Measurements from ENCODE around the gene SMG7. TPM values are rescaled to one million over a fixed set of nuclear protein-coding genes. Genes with fewer than 3 reads are reported as not detected.

SMG7 gene
- total and polyA plus RNA-seq, 10 of the 15 experiments (the other 5 are each of a cell fraction or from before 2014, with no cell fraction given), result 9.5 to 65.4 (median 42.7) TPM

DNA sequence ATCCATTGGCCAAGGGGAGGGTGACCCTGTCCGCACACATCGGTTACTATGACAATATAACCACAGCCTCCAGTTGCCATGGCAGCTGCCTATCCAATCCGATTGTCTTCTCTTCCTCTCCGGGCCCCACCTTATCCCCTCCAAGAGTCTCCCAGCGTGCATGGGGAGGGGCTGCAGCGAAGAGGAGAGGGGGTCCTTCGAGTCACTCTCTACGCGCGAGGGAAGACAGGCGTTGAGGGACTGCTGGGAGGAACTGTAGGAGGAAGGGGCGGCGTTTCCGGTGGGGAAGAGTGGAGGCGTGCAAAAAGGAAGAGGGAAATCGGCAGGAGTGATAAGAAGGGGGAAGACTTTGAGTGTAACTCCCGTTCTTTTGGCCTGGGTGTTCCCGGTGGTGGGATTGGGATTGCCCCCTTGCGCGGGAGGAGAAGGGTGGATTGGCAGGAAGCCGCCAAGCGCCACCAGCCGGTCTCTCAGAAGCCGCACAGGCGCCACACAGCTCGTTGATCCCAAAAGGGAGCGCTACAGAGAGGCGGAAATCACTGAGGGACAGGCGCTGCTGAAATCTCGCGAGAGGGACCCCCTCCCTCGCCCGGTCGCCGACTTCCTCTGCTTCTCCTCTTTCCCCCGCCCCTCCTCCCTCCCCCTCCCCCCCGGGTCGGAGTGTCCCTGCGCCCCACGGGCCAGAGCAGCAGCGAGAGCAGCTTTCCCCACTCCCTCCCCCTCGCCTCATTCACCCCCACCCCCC lies 384 bp upstream of the SMG7 start (continued):
- TF ChIP-seq SUZ12 (IDR thresholded peaks at IDR 0.05; ENCODE audit: unreplicated experiment) (no peak), NR2F1 (conservative IDR thresholded peaks at IDR 0.05) (peak; percentile 44; the same call in 1 of the 2 replicates), SP1 (IDR thresholded peaks at IDR 0.05; ENCODE audit: low read depth, low read length) (peak; percentile 79), TCF12 (IDR thresholded peaks at IDR 0.05; ENCODE audit: low read depth, low read length) (no peak; the same call in 1 of the 2 replicates), SMARCA5 (IDR thresholded peaks at IDR 0.05) (no peak), MTA3 (IDR thresholded peaks at IDR 0.05; ENCODE audit: borderline replicate concordance, low read length) (no peak; the same call in 1 of the 2 replicates), ZNF24 (IDR thresholded peaks at IDR 0.05) (no peak), ZNF217 (IDR thresholded peaks at IDR 0.05) (no peak), SMC3 (IDR thresholded peaks at IDR 0.05; ENCODE audit: borderline replicate concordance, low read length) (0 out of 2 replicates have a peak, but pooled peaks have one; percentile 7), NFXL1 (IDR thresholded peaks at IDR 0.05; ENCODE audit: borderline replicate concordance) (no peak)
- TF ChIP-seq, protein P1, sequence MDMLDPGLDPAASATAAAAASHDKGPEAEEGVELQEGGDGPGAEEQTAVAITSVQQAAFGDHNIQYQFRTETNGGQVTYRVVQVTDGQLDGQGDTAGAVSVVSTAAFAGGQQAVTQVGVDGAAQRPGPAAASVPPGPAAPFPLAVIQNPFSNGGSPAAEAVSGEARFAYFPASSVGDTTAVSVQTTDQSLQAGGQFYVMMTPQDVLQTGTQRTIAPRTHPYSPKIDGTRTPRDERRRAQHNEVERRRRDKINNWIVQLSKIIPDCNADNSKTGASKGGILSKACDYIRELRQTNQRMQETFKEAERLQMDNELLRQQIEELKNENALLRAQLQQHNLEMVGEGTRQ (IDR thresholded peaks at IDR 0.05; ENCODE audit: borderline replicate concordance, low read depth, low read length), result no peak
- TF ChIP-seq, protein P2, sequence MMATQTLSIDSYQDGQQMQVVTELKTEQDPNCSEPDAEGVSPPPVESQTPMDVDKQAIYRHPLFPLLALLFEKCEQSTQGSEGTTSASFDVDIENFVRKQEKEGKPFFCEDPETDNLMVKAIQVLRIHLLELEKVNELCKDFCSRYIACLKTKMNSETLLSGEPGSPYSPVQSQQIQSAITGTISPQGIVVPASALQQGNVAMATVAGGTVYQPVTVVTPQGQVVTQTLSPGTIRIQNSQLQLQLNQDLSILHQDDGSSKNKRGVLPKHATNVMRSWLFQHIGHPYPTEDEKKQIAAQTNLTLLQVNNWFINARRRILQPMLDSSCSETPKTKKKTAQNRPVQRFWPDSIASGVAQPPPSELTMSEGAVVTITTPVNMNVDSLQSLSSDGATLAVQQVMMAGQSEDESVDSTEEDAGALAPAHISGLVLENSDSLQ (IDR thresholded peaks at IDR 0.05), result peak; percentile 87
- TF ChIP-seq, protein P3, sequence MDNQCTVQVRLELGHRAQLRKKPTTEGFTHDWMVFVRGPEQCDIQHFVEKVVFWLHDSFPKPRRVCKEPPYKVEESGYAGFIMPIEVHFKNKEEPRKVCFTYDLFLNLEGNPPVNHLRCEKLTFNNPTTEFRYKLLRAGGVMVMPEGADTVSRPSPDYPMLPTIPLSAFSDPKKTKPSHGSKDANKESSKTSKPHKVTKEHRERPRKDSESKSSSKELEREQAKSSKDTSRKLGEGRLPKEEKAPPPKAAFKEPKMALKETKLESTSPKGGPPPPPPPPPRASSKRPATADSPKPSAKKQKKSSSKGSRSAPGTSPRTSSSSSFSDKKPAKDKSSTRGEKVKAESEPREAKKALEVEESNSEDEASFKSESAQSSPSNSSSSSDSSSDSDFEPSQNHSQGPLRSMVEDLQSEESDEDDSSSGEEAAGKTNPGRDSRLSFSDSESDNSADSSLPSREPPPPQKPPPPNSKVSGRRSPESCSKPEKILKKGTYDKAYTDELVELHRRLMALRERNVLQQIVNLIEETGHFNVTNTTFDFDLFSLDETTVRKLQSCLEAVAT (IDR thresholded peaks at IDR 0.05), result peak; percentile 80
- TF ChIP-seq, protein P4, sequence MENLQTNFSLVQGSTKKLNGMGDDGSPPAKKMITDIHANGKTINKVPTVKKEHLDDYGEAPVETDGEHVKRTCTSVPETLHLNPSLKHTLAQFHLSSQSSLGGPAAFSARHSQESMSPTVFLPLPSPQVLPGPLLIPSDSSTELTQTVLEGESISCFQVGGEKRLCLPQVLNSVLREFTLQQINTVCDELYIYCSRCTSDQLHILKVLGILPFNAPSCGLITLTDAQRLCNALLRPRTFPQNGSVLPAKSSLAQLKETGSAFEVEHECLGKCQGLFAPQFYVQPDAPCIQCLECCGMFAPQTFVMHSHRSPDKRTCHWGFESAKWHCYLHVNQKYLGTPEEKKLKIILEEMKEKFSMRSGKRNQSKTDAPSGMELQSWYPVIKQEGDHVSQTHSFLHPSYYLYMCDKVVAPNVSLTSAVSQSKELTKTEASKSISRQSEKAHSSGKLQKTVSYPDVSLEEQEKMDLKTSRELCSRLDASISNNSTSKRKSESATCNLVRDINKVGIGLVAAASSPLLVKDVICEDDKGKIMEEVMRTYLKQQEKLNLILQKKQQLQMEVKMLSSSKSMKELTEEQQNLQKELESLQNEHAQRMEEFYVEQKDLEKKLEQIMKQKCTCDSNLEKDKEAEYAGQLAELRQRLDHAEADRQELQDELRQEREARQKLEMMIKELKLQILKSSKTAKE (IDR thresholded peaks at IDR 0.05; ENCODE audit: low read depth, poor library complexity, severe bottlenecking), result peak; percentile 74
- TF ChIP-seq, protein P5, sequence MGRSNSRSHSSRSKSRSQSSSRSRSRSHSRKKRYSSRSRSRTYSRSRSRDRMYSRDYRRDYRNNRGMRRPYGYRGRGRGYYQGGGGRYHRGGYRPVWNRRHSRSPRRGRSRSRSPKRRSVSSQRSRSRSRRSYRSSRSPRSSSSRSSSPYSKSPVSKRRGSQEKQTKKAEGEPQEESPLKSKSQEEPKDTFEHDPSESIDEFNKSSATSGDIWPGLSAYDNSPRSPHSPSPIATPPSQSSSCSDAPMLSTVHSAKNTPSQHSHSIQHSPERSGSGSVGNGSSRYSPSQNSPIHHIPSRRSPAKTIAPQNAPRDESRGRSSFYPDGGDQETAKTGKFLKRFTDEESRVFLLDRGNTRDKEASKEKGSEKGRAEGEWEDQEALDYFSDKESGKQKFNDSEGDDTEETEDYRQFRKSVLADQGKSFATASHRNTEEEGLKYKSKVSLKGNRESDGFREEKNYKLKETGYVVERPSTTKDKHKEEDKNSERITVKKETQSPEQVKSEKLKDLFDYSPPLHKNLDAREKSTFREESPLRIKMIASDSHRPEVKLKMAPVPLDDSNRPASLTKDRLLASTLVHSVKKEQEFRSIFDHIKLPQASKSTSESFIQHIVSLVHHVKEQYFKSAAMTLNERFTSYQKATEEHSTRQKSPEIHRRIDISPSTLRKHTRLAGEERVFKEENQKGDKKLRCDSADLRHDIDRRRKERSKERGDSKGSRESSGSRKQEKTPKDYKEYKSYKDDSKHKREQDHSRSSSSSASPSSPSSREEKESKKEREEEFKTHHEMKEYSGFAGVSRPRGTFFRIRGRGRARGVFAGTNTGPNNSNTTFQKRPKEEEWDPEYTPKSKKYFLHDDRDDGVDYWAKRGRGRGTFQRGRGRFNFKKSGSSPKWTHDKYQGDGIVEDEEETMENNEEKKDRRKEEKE (IDR thresholded peaks at IDR 0.05), result no peak
- TF ChIP-seq, protein P6, sequence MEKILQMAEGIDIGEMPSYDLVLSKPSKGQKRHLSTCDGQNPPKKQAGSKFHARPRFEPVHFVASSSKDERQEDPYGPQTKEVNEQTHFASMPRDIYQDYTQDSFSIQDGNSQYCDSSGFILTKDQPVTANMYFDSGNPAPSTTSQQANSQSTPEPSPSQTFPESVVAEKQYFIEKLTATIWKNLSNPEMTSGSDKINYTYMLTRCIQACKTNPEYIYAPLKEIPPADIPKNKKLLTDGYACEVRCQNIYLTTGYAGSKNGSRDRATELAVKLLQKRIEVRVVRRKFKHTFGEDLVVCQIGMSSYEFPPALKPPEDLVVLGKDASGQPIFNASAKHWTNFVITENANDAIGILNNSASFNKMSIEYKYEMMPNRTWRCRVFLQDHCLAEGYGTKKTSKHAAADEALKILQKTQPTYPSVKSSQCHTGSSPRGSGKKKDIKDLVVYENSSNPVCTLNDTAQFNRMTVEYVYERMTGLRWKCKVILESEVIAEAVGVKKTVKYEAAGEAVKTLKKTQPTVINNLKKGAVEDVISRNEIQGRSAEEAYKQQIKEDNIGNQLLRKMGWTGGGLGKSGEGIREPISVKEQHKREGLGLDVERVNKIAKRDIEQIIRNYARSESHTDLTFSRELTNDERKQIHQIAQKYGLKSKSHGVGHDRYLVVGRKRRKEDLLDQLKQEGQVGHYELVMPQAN (conservative IDR thresholded peaks at IDR 0.05), result peak; percentile 61
- TF ChIP-seq, protein P7, sequence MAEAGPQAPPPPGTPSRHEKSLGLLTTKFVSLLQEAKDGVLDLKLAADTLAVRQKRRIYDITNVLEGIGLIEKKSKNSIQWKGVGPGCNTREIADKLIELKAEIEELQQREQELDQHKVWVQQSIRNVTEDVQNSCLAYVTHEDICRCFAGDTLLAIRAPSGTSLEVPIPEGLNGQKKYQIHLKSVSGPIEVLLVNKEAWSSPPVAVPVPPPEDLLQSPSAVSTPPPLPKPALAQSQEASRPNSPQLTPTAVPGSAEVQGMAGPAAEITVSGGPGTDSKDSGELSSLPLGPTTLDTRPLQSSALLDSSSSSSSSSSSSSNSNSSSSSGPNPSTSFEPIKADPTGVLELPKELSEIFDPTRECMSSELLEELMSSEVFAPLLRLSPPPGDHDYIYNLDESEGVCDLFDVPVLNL (IDR thresholded peaks at IDR 0.05; ENCODE audit: low read depth, low read length), result no peak

Data from GM12878 (cell line).